Activated CD8-positive, alpha-beta memory T cell treated with anti-CD3 and anti-CD28 coated beads for 36 hours (primary cell): ENCODE results near the gene ZBTB7B. TPM values are rescaled to one million over a fixed set of nuclear protein-coding genes. Genes with fewer than 3 reads are reported as not detected.

Experiments used
- CTCF ChIA-PET: fragments of 350-600 bp; sonication (Branson Sonifier 250); formaldehyde crosslinking; loops from one replicate; lab custom pipeline; 2021; ENCODE audit warnings: antibody characterized with exemption; lab: Charles Lee
- POLR2A ChIA-PET: fragments of 350-600 bp; sonication (Branson Sonifier 250); formaldehyde crosslinking; loops from one replicate; lab custom pipeline; 2021; ENCODE audit warnings: antibody characterized with exemption; lab: Charles Lee
- total RNA-seq, 2 experiments: library from RNA; stranded (reverse); gene quantifications; one replicate each; pipeline ENCODE4 v1.2.3, GENCODE V29; 2021

Gene ZBTB7B
- total RNA-seq, 2 experiments from 2014 or later = 33.4 to 34.3 TPM

DNA sequence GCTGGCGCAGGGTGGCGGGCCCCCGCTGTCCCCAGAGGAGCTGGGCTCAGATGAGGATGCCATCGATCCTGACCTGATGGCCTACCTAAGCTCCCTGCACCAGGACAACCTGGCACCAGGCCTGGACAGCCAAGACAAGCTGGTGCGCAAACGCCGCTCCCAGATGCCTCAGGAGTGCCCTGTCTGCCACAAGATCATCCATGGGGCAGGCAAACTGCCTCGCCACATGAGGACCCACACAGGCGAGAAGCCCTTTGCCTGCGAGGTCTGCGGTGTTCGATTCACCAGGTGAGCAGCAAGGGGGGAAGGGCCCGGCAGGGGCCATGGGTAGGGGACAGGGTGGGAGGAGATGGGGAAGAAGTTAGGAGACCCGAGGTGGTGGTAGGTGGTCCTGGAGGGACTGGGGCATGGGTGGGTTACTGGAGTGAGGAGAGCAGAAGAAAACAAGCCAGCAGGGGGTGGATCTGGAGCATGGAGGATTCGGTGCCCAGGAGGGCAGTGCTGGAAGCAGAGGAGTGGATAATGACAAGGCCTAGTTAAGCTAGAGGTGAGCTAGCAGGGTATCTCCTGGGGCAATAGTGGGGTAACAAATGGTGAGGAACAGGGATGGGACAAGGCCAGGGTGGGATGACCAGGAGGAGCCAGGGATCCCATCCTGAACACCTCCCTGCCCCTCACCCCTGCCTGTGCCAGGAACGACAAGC, 13.1 kb downstream of the ZBTB7B start:
- CTCF ChIA-PET = interaction anchor here (0.7 to 7.7 kb wide), 9 partner anchors 9 to 292 kb away, joined by 3 to 115 read pairs (median 11); partner anchors contain the start of genes ADAM15, EFNA4, PBXIP1 and PYGO2

GRCh38 chr1:155016231-155016831, 13.7 kb downstream of the ZBTB7B start:
- ChIA-PET POLR2A (interaction anchor here (1.5 to 1.6 kb wide), 2 partner anchors 10 to 17 kb away, joined by 3 to 8 read pairs; no protein-coding TSS in a partner anchor), CTCF (interaction anchor here (1.2 to 7.7 kb wide), 16 partner anchors 8 to 292 kb away, joined by 3 to 115 read pairs (median 8); partner anchors contain the start of genes ADAM15, EFNA4, FLAD1 and PBXIP1)

More for the DNA sequence above, 13.1 kb downstream of the ZBTB7B start:
- POLR2A ChIA-PET = interaction anchor here (0.6 kb wide), 1 partner anchor 294 kb away, joined by 3 read pairs; no protein-coding TSS in a partner anchor

DNA sequence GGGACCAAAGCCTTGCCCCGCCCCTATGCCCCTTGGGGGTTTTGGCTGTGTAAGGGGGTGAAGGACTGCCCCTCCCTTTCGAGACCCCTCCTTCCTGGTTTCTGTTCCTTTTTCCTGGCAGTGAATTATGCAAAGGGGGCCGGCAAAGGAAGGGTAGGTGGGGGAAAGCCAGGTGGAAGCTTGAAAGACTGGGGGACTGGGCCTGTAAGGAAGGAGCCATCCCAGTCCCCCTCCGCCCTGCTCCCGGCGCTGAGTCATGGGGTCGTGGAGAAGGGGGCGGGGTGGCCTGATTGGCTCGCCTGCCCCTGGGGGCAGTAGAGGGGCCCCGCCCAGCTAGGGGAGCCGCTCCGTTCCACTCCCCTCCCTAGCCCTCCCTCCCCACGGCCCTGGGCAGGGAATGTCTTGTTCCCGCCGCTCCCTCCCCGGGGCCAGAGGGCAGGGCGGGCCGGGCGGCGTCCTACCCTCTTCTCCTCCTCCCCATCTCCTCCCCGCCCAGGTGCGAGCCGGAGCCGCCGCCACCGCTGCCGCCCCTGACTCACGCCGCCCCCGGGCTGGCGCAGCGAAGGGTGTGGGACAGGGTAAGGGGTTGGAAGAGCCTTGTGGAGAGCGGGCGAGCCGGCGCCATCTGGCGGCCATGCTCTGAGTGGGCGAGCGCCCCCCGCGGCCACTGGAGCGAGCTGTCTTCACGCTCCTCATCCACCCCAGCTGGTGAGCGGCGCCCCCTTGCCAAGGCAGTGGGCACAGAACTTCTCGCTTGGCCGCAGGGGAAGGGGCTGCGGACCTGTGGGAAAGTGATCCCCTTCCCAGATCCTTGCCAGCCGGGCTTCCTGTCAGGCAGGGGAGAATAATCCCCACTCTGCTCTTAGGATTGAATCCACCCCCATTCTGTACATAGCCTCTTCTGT, 14.7 kb downstream of the ZBTB7B start:
- POLR2A ChIA-PET = interaction anchor here (0.9 to 1.6 kb wide), 4 partner anchors 10 to 34 kb away, joined by 3 to 8 read pairs (median 4); partner anchors contain the start of genes ADAM15 and LENEP

GRCh38 chr1:155017946-155018316, 15.3 kb downstream of the ZBTB7B start:
- ChIA-PET POLR2A (interaction anchor here (0.9 to 1.5 kb wide), 3 partner anchors 19 to 33 kb away, joined by 4 to 8 read pairs (median 4); partner anchors contain the start of genes ADAM15 and LENEP), CTCF (interaction anchor here (0.6 to 7.7 kb wide), 30 partner anchors 10 to 410 kb away, joined by 3 to 115 read pairs (median 6); partner anchors contain the start of genes ADAM15, ADAR, CKS1B and EFNA4)

More for the DNA sequence above, 14.7 kb downstream of the ZBTB7B start:
- CTCF ChIA-PET = interaction anchor here (0.6 to 7.7 kb wide), 31 partner anchors 9 to 409 kb away, joined by 3 to 115 read pairs (median 6); partner anchors contain the start of genes ADAM15, ADAR, CKS1B and EFNA4

DNA sequence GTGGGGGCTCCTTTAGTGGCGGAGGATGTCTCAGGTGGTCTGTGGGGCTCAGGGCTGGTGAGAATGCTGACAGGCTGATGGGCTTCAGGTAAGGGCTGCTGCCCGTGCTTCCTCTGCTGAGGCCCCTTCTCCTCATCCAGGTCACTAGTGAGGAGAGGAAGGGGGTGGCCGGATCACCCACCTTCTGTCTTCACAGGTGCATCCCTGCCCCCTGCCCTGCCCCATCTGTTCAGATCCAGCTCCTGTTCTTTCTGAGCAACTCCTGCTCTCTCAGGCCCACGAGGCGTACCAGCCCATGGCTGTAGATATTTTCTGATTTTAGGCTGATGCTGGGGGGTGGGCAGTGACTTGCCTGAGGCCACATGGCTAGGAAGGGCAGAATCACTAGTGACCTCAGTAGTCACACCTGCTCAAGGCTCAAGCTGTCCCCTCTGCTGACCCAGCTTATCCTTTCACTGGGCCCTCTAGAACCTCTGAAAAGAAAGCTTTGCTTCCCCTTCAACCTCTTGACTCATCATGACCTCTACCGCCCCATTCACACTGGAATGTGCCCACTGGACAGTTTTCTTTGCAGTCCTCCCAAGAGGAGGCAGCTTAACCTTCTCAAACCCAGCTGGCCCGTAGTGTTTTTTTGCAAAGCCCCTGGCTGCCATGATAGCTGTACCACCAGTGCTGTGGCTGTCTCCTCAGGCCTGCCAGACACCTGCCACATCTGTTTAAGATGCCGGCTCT, 16.2 kb downstream of the ZBTB7B start:
- POLR2A ChIA-PET = no interaction called here
- CTCF ChIA-PET = interaction anchor here (0.8 to 7.7 kb wide), 9 partner anchors 17 to 59 kb away, joined by 3 to 115 read pairs (median 6); partner anchors contain the start of genes CKS1B, LENEP and ZBTB7B

- POLR2A ChIA-PET = no interaction called here
- CTCF ChIA-PET = interaction anchor here (0.6 to 1.3 kb wide), 3 partner anchors 19 to 29 kb away, joined by 3 to 4 read pairs (median 4); no protein-coding TSS in a partner anchor
These were observed 17.0 kb downstream of the ZBTB7B start for GRCh38 chr1:155019377-155020245.

DNA sequence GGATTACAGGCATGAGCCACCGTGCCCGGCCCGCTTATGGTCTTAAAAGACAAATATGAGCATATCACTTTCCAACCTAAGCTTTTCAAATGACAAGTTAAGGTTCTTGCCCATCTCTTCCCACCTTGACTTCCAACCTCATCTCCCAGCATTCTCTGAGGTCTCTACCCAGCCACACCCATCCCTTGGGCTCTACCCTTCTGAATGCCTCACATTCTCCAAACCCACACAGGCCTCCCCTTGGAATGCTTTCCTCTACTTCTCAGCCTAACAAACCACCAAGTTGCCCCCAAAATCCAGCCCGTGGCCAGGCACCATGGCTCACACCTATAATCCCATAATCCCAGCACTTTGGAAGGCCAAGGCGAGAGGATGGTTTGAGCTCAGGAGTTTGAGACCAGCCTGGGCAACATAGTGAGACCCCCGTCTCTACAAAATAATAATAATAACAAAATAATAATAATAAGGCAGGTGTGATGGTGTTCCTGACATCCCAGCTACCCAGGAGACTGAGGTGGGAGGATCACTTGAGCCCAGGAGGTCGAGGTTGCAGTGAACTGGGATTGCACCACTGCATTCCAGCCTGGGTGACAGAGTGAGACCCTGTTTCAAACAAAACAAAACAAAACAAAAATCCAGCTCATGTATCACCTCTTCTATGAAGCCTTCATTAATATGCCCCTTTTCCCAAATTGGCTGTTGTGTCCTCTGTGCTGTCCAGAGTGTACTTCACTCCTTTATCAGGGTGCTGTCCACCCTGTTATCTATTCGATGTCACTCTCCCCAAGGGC, 19.7 kb downstream of the ZBTB7B start:
- CTCF ChIA-PET = interaction anchor here (0.9 to 1.5 kb wide), 3 partner anchors 37 to 47 kb away, joined by 3 to 4 read pairs (median 4); partner anchors contain the start of gene CKS1B
- POLR2A ChIA-PET = no interaction called here

DNA sequence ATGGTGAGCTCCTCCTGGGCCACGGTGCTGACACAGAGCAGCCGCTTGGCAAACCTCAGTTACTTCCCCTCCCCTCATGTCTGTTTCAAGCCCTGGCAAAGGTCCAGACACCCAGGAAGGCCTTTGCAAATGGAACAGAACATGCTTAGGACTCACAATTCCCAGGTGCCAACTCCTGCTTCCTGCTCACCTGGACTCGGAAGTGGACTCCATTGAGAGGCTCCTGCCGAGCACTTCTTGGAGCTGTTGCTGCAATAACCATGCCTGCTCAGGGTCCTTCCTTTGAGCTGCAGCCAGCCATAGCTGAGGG, 20.3 kb downstream of the ZBTB7B start:
- POLR2A ChIA-PET = interaction anchor here (0.5 kb wide), 1 partner anchor 172 kb away, joined by 3 read pairs; no protein-coding TSS in a partner anchor

GRCh38 chr1:155023627-155024026, 21.0 kb downstream of the ZBTB7B start:
- POLR2A ChIA-PET = interaction anchor here (0.5 kb wide), 1 partner anchor 171 kb away, joined by 3 read pairs; no protein-coding TSS in a partner anchor
- CTCF ChIA-PET = interaction anchor here (0.7 kb wide), 1 partner anchor 60 kb away, joined by 3 read pairs; no protein-coding TSS in a partner anchor

More for the DNA sequence above, 20.3 kb downstream of the ZBTB7B start:
- CTCF ChIA-PET = interaction anchor here (0.9 to 1.0 kb wide), 2 partner anchors 37 to 48 kb away, joined by 3 to 4 read pairs; partner anchors contain the start of gene CKS1B

DNA sequence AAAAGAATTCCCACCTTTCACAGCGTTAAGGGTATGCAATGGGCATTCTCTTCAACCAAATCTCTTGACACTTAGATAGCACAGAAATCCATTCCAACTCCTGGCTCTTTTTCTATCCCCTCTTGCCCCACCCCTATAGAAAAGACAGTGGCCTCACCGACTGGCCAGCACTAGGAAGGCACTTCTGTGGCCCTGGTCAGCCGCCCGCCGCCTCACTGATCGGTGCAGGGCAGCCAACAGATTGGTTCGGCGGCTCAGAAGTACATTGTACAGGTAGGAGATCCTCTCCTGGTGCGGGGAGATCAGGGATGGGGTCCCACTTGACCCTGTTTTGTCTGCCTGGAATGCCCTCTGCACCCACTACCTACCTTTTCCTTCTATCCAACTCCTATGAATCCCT, 21.7 kb downstream of the ZBTB7B start:
- CTCF ChIA-PET = interaction anchor here (1.6 kb wide), 1 partner anchor 20 kb away, joined by 6 read pairs; no protein-coding TSS in a partner anchor
- POLR2A ChIA-PET = no interaction called here

DNA sequence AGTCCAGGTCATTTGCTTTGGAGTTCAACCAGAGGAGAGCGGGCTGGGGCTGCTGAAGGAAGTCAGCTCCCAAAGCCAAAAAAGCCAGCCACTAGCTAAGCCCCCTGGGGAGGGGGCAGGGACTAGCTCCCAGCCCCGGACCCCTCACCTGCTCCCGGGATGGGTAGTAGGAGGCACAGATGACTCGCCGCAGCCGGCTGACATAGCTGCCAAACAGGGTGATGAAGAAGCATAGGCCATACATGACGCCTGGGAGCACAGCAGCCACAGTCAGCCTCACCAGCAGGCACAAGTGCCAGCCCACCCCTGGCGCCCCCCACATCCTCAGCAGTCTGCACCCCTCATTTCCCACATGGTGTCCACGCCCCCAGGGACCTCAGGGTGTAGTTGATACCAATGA, 23.6 kb downstream of the ZBTB7B start:
- ChIA-PET CTCF (interaction anchor here (1.2 to 1.6 kb wide), 2 partner anchors 18 to 77 kb away, joined by 3 to 6 read pairs; no protein-coding TSS in a partner anchor), POLR2A (no interaction called here)

- ChIA-PET POLR2A (no interaction called here), CTCF (no interaction called here)
These were observed 24.0 kb downstream of the ZBTB7B start for GRCh38 chr1:155026588-155026987.

- ChIA-PET POLR2A (no interaction called here), CTCF (no interaction called here)
These were observed 27.1 kb downstream of the ZBTB7B start for GRCh38 chr1:155029513-155030242.

DNA sequence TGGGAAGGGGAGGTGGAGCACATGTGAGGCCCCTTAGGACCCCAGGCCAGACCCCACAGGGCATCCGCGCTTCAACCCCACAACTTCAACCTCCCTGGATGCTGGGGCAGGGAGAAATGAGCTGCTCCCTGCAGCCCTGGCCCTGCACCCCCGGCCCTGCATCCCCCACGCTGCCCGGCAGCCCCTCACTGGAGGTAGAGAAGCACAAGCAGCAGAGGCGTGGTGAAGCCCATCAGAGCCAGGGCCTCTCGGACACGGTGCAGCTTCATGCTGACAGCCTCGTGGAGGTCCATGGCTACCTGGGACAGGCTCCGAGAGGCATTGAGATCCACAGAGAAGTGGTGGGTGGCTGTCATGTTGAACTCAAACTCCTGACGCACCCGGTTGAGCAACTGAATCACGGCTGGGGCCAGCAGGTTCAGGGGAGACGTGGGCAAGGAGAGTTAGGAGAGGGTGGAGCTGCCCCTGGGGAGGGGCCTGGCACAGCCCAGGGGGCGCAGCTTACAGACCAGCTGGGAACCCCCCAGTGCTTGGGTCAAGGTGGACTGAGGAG, 27.7 kb downstream of the ZBTB7B start:
- ChIA-PET CTCF (interaction anchor here (1.0 to 1.1 kb wide), 2 partner anchors 13 to 71 kb away, joined by 3 to 4 read pairs; no protein-coding TSS in a partner anchor), POLR2A (interaction anchor here (0.6 kb wide), 1 partner anchor 121 kb away, joined by 6 read pairs; no protein-coding TSS in a partner anchor)
